ENCODE results near the gene DNAH2.

DNAH2 gene

DNA sequence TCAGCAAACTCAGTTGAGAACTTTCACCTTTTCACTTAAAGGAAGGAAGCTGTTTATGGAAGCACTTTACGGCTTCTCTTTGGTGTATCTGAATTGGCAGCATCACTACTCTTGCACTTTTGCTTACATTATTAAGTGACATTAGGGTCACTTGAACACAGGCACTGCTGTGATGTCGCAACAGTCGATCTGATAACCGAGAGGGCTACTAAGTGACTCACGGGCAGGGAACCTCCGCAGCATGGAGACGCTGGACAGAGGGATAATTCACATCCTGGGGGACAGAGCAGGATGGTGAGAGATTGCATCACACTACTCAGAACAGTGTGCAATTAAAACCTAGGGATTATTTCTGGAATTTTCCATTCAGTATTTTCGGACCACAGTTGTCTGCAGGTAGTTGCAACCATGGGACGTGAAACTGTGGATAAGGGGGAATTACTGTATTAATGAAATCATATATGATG lies 56.5 kb downstream of the DNAH2 start:
- TF ChIP-seq, protein P1, sequence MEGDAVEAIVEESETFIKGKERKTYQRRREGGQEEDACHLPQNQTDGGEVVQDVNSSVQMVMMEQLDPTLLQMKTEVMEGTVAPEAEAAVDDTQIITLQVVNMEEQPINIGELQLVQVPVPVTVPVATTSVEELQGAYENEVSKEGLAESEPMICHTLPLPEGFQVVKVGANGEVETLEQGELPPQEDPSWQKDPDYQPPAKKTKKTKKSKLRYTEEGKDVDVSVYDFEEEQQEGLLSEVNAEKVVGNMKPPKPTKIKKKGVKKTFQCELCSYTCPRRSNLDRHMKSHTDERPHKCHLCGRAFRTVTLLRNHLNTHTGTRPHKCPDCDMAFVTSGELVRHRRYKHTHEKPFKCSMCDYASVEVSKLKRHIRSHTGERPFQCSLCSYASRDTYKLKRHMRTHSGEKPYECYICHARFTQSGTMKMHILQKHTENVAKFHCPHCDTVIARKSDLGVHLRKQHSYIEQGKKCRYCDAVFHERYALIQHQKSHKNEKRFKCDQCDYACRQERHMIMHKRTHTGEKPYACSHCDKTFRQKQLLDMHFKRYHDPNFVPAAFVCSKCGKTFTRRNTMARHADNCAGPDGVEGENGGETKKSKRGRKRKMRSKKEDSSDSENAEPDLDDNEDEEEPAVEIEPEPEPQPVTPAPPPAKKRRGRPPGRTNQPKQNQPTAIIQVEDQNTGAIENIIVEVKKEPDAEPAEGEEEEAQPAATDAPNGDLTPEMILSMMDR (IDR thresholded peaks at IDR 0.05; ENCODE audit: low read depth, low read length, missing control alignments) = no peak
- DNase-seq (ENCODE audit: low read depth) = no peak
- no peak overlapping the region for H3K4me3 ChIP-seq (ENCODE audit: low read depth, low read length)

GRCh38 chr17:7775051-7775450 lies 57.5 kb downstream of the DNAH2 start:
- no peak for DNase-seq (ENCODE audit: low read depth)
- H3K4me3 ChIP-seq (ENCODE audit: low read depth, low read length) = no peak overlapping the region
- TF ChIP-seq, protein P1 (IDR thresholded peaks at IDR 0.05; ENCODE audit: low read depth, low read length, missing control alignments) = no peak

GRCh38 chr17:7777017-7777416 lies 59.5 kb downstream of the DNAH2 start:
- no peak for DNase-seq (ENCODE audit: low read depth)
- TF ChIP-seq, protein P1 (IDR thresholded peaks at IDR 0.05; ENCODE audit: low read depth, low read length, missing control alignments) = no peak
- H3K4me3 ChIP-seq (ENCODE audit: low read depth, low read length) = no peak overlapping the region

GRCh38 chr17:7780736-7781135 lies 63.2 kb downstream of the DNAH2 start:
- TF ChIP-seq, protein P1 (IDR thresholded peaks at IDR 0.05; ENCODE audit: low read depth, low read length, missing control alignments) = no peak
- no peak for DNase-seq (ENCODE audit: low read depth)

DNA sequence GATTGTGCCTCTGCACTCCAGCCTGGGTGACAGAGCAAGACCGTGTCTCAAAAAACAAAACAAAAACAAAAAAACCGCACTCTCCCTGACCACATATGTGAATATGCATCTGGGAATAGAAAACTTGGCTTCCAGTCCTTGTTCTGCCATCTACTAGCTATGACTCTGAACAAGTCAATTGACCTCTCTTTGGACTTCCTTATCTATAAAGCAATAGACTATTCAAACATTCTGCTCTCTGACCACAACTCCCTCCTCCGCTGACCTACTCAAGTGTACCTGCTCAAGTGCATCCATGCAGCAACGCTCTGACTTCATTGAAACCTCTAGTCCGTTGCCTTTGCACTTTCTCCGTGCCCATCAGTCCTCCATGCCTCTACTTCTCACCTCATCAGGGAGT lies 63.9 kb downstream of the DNAH2 start:
- TF ChIP-seq, protein P1 (IDR thresholded peaks at IDR 0.05; ENCODE audit: low read depth, low read length, missing control alignments) = no peak
- DNase-seq (ENCODE audit: low read depth) = peak; percentile 30

More at GRCh38 chr17:7780736-7781135, 63.2 kb downstream of the DNAH2 start:
- no peak overlapping the region for H3K4me3 ChIP-seq (ENCODE audit: low read depth, low read length)

GRCh38 chr17:7782240-7782639 lies 64.7 kb downstream of the DNAH2 start:
- DNase-seq (ENCODE audit: low read depth) = no peak
- TF ChIP-seq, protein P1 (IDR thresholded peaks at IDR 0.05; ENCODE audit: low read depth, low read length, missing control alignments) = peak; percentile 2
- H3K4me3 ChIP-seq (ENCODE audit: low read depth, low read length) = no peak overlapping the region

More for the DNA sequence above, 63.9 kb downstream of the DNAH2 start:
- no peak overlapping the region for H3K4me3 ChIP-seq (ENCODE audit: low read depth, low read length)

- no peak for DNase-seq (ENCODE audit: low read depth)
- H3K4me3 ChIP-seq (ENCODE audit: low read depth, low read length) = no peak overlapping the region
- TF ChIP-seq, protein P1 (IDR thresholded peaks at IDR 0.05; ENCODE audit: low read depth, low read length, missing control alignments) = no peak
Observed at GRCh38 chr17:7786866-7787265, 69.3 kb downstream of the DNAH2 start.
